Right lobe of liver (tissue), 6 donors: ENCODE data around the gene BEST4. TPM values are rescaled to one million over a fixed set of nuclear protein-coding genes. Genes with fewer than 3 reads are reported as not detected.
"Not testable (repeated sequence)": the region's sequence is repeated elsewhere in the genome, so short reads cannot be mapped to it uniquely, and the experiment has no call there.

Source experiments
- ATAC-seq, 4 donors: fragments of 200-7000 bp; cut with Tn5 transposase; one replicate each; pipeline ENCODE4 v1.9.1; 2020; ENCODE audit warnings: mild to moderate bottlenecking in 4 of 4, moderate library complexity in 4 of 4
- DNase-seq, 3 donors: peaks; one replicate each; pipeline ENCODE4 v3.0.0-alpha.2; 2020
- H3K27ac ChIP-seq, 3 donors: fragments of 200-600 bp; one replicate each; pipeline ENCODE4 v1.8.0; 2022
- H3K27me3 ChIP-seq, 2 donors: fragments of 200-600 bp; one replicate each; pipeline ENCODE4 v1.8.0; 2022
- H3K36me3 ChIP-seq, 4 donors: fragments of 200-600 bp; sonication (generic) in 1 of 4; one replicate each; pipeline versions ENCODE4 v1.5.1 to v1.8.0; 2017 to 2022; ENCODE audit warnings: control low read depth in 1 of 4
- H3K4me1 ChIP-seq, 4 donors: fragments of 200-600 bp; sonication (generic) in 1 of 4; one replicate each; pipeline versions ENCODE4 v1.5.1 to v1.8.0; 2017 to 2022; ENCODE audit warnings: control low read depth in 1 of 4
- H3K4me3 ChIP-seq, 3 donors: fragments of 200-600 bp; one replicate each; pipeline ENCODE4 v1.8.0; 2022
- H3K9me3 ChIP-seq, 4 donors: fragments of 200-600 bp; sonication (generic) in 1 of 4; one replicate each; pipeline versions ENCODE4 v1.5.1 to v1.8.0; 2017 to 2022; ENCODE audit warnings: control low read depth in 1 of 4
- CTCF ChIP-seq, 4 donors: fragments of 200-600 bp in 3 of 4; fragments of 450-650 bp in 1 of 4; IDR thresholded peaks; one replicate each; pipeline versions ENCODE4 v1.5.1 to v1.8.0; 2016 to 2022; ENCODE audit warnings: antibody characterized with exemption in 4 of 4, mild to moderate bottlenecking in 2 of 4
- POLR2A ChIP-seq: fragments of 450-650 bp; IDR thresholded peaks from one replicate; pipeline ENCODE4 v1.6.1; 2017; ENCODE audit warnings: antibody characterized with exemption, mild to moderate bottlenecking
- WGBS: methylation state at CpG from one replicate; pipeline ENCODE4 v1.1.6; 2018; ENCODE audit warnings: low coverage, low lambda C conversion rate; ENCODE audit not compliant: insufficient coverage; ENCODE audit errors: missing lambda C conversion rate; 5-methylcytosine and 5-hydroxymethylcytosine counted together
- intact Hi-C, 2 donors: fragments of 100-400 bp; cut with DNase I; formaldehyde crosslinking; loops; one replicate each; pipeline versions ENCODE4 v1.11.2 to v1.14.1; 2022
- total RNA-seq, 6 experiments: library from RNA; depleted of rRNA in 2 of 6; stranded (reverse); fragments of >200 nt in 2 of 6; fragmentation: NEBNext Ultra II Directional in 3 of 6; extraction: Animal tissue kit (Norgen Biotek cat#: 25700) in 3 of 6; gene quantifications; one replicate each; pipeline versions ENCODE4 v1.1.0 to v1.2.4, GENCODE V29; 2016 to 2023
- donor health status: DM: no; HTN: yes; CAD: no.
- donor health status: DM: no; HTN: no; CAD: no.
- donor health status: DM: no; HTN: no; CAD: no.
- donor health status: DM: no; HTN: yes; CAD: no.
- donor health status: DM: no; HTN: yes; CAD: no.

The BEST4 gene
- total RNA-seq, 6 experiments from 2014 or later = 0.13 to 0.32 TPM; not detected in 4

GRCh38 chr1:44740179-44740617 lies 47.8 kb downstream of the BEST4 start:
- DNase-seq (no peak), ATAC-seq (no peak)
- Histone ChIP-seq H3K4me1 (peaks cover 0 to 6% (median 3%) of the 10 kb centered on the region in 4 donors), H3K4me3 (peak overlapping the region; percentile 43 to 55 (median 45)), H3K36me3 (no peaks in the 10 kb centered on the region), H3K27ac (no peak overlapping the region), H3K27me3 (no peaks in the 10 kb centered on the region), H3K9me3 (no peaks in the 10 kb centered on the region)
- 5% methylated on average over 13 of the region's 14 CpGs for WGBS
- TF ChIP-seq POLR2A (no peak), CTCF (IDR thresholded peaks at IDR 0.05) (no peak)
- intact Hi-C loops = no loop called here

DNA sequence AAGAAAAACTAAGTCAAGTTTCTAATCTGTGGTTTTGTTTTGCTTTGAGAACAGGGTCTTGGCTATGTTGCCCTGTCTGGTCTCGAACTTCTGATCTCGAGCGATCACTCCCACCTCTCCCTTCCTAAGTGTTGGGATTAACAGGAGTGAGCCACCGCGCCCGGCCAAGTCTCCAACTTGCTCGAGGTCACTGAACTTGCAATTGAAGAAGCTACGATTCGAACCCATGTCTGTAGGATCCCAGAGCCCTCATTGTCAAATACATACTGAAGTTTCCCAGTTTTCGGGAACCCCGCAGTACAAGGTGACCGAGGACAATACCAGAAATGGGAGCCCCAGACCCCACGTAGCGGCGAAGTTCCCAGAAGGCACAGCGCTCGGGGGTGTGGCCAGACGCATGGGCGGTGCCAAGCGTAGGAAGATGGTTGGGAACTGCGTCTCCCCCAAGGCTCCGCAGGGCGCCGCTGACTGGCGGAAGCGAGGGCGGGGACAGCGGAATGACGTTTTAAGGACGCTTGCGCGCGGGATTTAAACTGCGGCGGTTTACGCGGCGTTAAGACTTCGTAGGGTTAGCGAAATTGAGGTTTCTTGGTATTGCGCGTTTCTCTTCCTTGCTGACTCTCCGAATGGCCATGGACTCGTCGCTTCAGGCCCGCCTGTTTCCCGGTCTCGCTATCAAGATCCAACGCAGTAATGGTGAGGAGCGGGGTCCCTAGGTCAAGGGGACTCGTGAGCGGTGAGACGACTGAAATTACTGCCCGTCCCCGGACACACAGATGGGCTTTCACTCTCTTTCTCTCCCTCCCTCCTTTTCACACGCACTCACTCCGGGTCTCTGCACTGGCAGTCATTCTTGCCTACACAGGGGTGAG lies 48.4 kb downstream of the BEST4 start, which contains the start of gene KIF2C:
Gene KIF2C, plus strand, starts transcription at position 531 of the 872 bp plus-strand sequence. Its CDS starts 96 bp downstream, at position 627.
- DNase-seq (peak; percentile 96 to 98 (median 97)), ATAC-seq (peak; percentile 99 to 100 (median 100))
- TF ChIP-seq CTCF (IDR thresholded peaks at IDR 0.05) (peak in 2 of 4 donors; percentile 27 to 33), POLR2A (peak; percentile 74)
- Histone ChIP-seq H3K9me3 (no peaks in the 10 kb centered on the region), H3K27ac (peak within 1 kb of the TSS; percentile 47 to 70 (median 66)), H3K4me3 (peak within 1 kb of the TSS; percentile 43 to 55 (median 45)), H3K27me3 (no peaks in the 10 kb centered on the region), H3K4me1 (peaks cover 0 to 6% (median 3%) of the 10 kb centered on the region in 4 donors), H3K36me3 (no peaks in the 10 kb centered on the region)
- under 1% methylated on average over 34 of the region's 57 CpGs for WGBS
- intact Hi-C loops = no loop called here

DNA sequence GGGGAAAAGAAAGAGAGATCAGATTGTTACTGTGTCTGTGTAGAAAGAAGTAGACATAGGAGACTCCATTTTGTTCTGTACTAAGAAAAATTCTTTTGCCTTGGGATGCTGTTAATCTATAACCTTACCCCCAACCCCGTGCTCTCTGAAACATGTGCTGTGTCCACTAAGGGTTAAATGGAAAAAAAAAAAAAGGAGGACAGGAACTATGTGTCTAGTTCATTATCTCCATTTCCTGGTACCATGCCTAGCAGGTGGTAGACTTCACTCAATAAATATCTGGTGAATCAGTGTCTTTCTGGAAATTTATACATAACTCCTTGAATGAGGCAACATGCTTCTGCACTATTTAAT lies 49.0 kb downstream of the BEST4 start:
- WGBS = 22% methylated on average over 1 of the region's 1 CpG
- Histone ChIP-seq H3K27ac (peak overlapping the region; percentile 47 to 70 (median 66)), H3K4me3 (peak overlapping the region; percentile 43 to 55 (median 45))
- H3K9me3 ChIP-seq, H3K27me3 ChIP-seq, ATAC-seq, DNase-seq, H3K36me3 ChIP-seq, intact Hi-C loops, H3K4me1 ChIP-seq: not testable (repeated sequence)

DNA sequence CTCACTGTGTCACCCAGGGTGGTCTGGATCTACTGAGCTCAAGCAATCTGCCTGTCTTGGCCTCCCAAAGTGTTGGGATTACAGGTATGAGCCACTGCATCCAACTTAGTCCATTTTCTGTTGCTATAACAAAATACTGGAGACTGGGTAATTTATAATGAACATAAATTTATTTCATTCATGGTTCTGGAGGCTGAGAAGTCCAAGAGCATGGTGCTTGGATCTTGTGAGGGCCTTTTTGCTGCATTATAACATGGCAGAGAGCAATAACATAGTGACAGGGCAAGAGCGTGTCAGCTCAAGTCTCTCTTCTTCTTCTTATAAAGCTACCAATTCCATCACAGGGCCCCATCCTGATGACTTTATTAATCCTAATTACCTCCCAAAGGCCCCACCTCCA lies 52.0 kb downstream of the BEST4 start:
- no peak for ATAC-seq
- intact Hi-C loops = no loop called here
- no peak for TF ChIP-seq CTCF (IDR thresholded peaks at IDR 0.05)
- no peak for TF ChIP-seq POLR2A

DNA sequence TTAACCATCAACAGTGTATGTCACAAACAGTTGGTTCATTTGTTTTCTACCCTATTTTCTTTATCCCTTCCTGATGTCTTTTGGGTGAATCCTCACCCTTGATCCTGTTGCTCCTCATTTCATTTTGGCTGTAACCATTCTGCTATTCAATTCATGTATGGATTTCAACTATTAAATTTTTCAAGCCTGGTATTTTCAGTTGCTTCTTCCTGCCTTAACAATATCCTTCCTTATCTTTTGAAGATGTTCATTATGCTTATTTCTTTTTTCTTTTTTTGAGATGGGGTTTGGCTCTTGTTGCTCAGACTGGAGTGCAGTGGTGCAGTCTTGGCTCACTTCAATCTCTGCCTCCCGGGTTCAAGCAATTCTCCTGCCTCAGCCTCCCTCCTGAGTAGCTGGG lies 54.2 kb downstream of the BEST4 start:
- intact Hi-C loops = no loop called here
- 83% methylated on average over 1 of the region's 1 CpG for WGBS

More for the DNA sequence above, 52.0 kb downstream of the BEST4 start:
- H3K4me3 ChIP-seq = no peak overlapping the region
- WGBS = 100% methylated on average over 1 of the region's 1 CpG
- H3K36me3 ChIP-seq = no peaks in the 10 kb centered on the region
- peaks cover 0 to 6% (median 3%) of the 10 kb centered on the region in 4 donors for H3K4me1 ChIP-seq
- DNase-seq = no peak
- H3K27me3 ChIP-seq = no peaks in the 10 kb centered on the region
- no peak overlapping the region for H3K27ac ChIP-seq
- no peaks in the 10 kb centered on the region for H3K9me3 ChIP-seq

More for the DNA sequence above, 54.2 kb downstream of the BEST4 start:
- DNase-seq = no peak
- Histone ChIP-seq H3K27me3 (no peaks in the 10 kb centered on the region), H3K27ac (no peak overlapping the region), H3K4me1 (peaks cover 0 to 6% (median 0%) of the 10 kb centered on the region in 4 donors), H3K36me3 (no peaks in the 10 kb centered on the region), H3K9me3 (no peaks in the 10 kb centered on the region), H3K4me3 (no peak overlapping the region)
- TF ChIP-seq CTCF (IDR thresholded peaks at IDR 0.05) = no peak
- no peak for TF ChIP-seq POLR2A
- ATAC-seq = no peak
